HCT116 (cell line): ENCODE results near the gene MAPKAPK3. TPM values are rescaled to one million over a fixed set of nuclear protein-coding genes. Genes with fewer than 3 reads are reported as not detected.

Experiments used
- ATAC-seq: fragments of 200-7000 bp; cut with Tn5 transposase; 2 replicates; pipeline ENCODE4 v1.9.1; 2020; ENCODE audit warnings: mild to moderate bottlenecking, moderate library complexity
- BruUV-seq: library from RNA; stranded (reverse); fragments of 400-500 nt; replicated peaks from 2 replicates; lab custom pipeline; 2021; lab: Mats Ljungman, UMichigan
- CTCF ChIA-PET: fragments of 300-600 bp; sonication (Branson Sonifier 250); formaldehyde crosslinking; loops from one replicate; lab custom pipeline; 2021; ENCODE audit warnings: antibody characterized with exemption; lab: Charles Lee
- POLR2A ChIA-PET: fragments of 300-600, 350-600 bp; sonication (Branson Sonifier 250); formaldehyde crosslinking; loops from one replicate; lab custom pipeline; 2021; ENCODE audit warnings: antibody characterized with exemption; lab: Charles Lee
- RAD21 ChIA-PET, 2 experiments: fragments of 300-600 bp; sonication (Branson Sonifier 250); formaldehyde crosslinking; loops; one replicate each; lab custom pipeline; 2023; ENCODE audit warnings: low total read pairs in 2 of 2; ENCODE audit not compliant: uncharacterized antibody in 2 of 2, unreplicated experiment in 2 of 2, low non-redundant PET in 1 of 2; lab: Charles Lee
- DNase-seq: peaks from one replicate; pipeline ENCODE4 v3.0.0-alpha.2; 2010; ENCODE audit warnings: low read depth, low spot score
- H2AFZ ChIP-seq: fragments of 200-600 bp; shearing (Covaris generic), sonication (generic); 2 replicates; pipeline ENCODE4 v1.6.1; 2017; ENCODE audit warnings: low read depth, mixed run types, mixed read lengths, antibody characterized with exemption, low read length; ENCODE audit not compliant: poor library complexity, severe bottlenecking
- H3K27ac ChIP-seq: 2 replicates; pipeline ENCODE4 v1.5.1; 2012; ENCODE audit warnings: low read depth, low read length
- H3K27me3 ChIP-seq: fragments of 200-600 bp; sonication (generic); 2 replicates; pipeline ENCODE4 v1.6.1; 2016; ENCODE audit warnings: mixed run types, low read length, mixed read lengths; ENCODE audit not compliant: insufficient read depth
- H3K36me3 ChIP-seq, 2 experiments: fragments of 200-500 bp in 1 of 2; fragments of 200-600 bp in 1 of 2; sonication (Bioruptor generic) in 1 of 2; sonication (generic) in 1 of 2; 2 replicates each; pipeline versions ENCODE4 v1.5.1 to v1.6.1; 2014 to 2016; ENCODE audit warnings: low read length in 2 of 2, inconsistent platforms in 1 of 2, mixed read lengths in 1 of 2, mixed run types in 1 of 2; ENCODE audit not compliant: insufficient read depth in 2 of 2, control insufficient read depth in 1 of 2
- H3K4me1 ChIP-seq, 2 experiments: fragments of 200-600 bp in 1 of 2; sonication (generic) in 1 of 2; 2 replicates each; pipeline versions ENCODE4 v1.5.1 to v1.6.1; 2012 to 2017; ENCODE audit warnings: low read length in 2 of 2, inconsistent platforms in 1 of 2, mild to moderate bottlenecking in 1 of 2, mixed read lengths in 1 of 2, mixed run types in 1 of 2, moderate library complexity in 1 of 2; ENCODE audit not compliant: insufficient read depth in 2 of 2, control insufficient read depth in 1 of 2
- H3K4me2 ChIP-seq: fragments of 200-600 bp; sonication (generic); 2 replicates; pipeline ENCODE4 v1.6.1; 2017; ENCODE audit warnings: mixed run types, low read length, mixed read lengths
- H3K4me3 ChIP-seq, 2 experiments: fragments of 200-600 bp in 1 of 2; sonication (generic) in 1 of 2; replicated peaks in 1 of 2; 2 replicates each; pipeline ENCODE4 v1.5.1; 2011 to 2016; ENCODE audit warnings: low read length in 2 of 2, control low read depth in 1 of 2, low read depth in 1 of 2, mild to moderate bottlenecking in 1 of 2, mixed read lengths in 1 of 2, mixed run types in 1 of 2
- H3K79me2 ChIP-seq: fragments of 200-600 bp; sonication (generic); 2 replicates; pipeline ENCODE4 v1.6.1; 2017; ENCODE audit warnings: mild to moderate bottlenecking, mixed run types, low read length, moderate library complexity, mixed read lengths; ENCODE audit not compliant: insufficient read depth
- H3K9ac ChIP-seq: fragments of 200-600 bp; sonication (generic); 2 replicates; pipeline ENCODE4 v1.6.1; 2016; ENCODE audit warnings: low read length, mixed read lengths
- H3K9me2 ChIP-seq: fragments of 200-600 bp; sonication (generic), shearing (Covaris generic); 2 replicates; pipeline ENCODE4 v1.6.1; 2017; ENCODE audit warnings: mixed run types, mild to moderate bottlenecking, moderate library complexity; ENCODE audit not compliant: insufficient read depth
- H3K9me3 ChIP-seq, 2 experiments: fragments of 200-500 bp in 1 of 2; fragments of 200-600 bp in 1 of 2; sonication (Bioruptor generic) in 1 of 2; sonication (generic) in 1 of 2; 2 replicates each; pipeline ENCODE4 v1.6.1; 2014 to 2017; ENCODE audit warnings: low read length in 2 of 2, mixed read lengths in 2 of 2, inconsistent platforms in 1 of 2, low read depth in 1 of 2, mild to moderate bottlenecking in 1 of 2, mixed run types in 1 of 2, moderate library complexity in 1 of 2; ENCODE audit not compliant: control insufficient read depth in 1 of 2, insufficient read depth in 1 of 2
- H4K20me1 ChIP-seq: fragments of 200-600 bp; sonication (generic), shearing (Covaris generic); 2 replicates; pipeline ENCODE4 v1.6.1; 2017; ENCODE audit warnings: mixed run types, mild to moderate bottlenecking, moderate library complexity; ENCODE audit not compliant: insufficient read depth
- CBX3 ChIP-seq: IDR thresholded peaks from 2 replicates; pipeline ENCODE4 v1.6.1; 2012; ENCODE audit warnings: low read depth
- CEBPB ChIP-seq: IDR thresholded peaks from 2 replicates; pipeline ENCODE4 v1.6.1; 2012; ENCODE audit warnings: low read depth
- CTCF ChIP-seq, 3 experiments: fragments of 200-600 bp in 1 of 3; sonication (generic) in 1 of 3; IDR thresholded peaks in 2 of 3; conservative IDR thresholded peaks in 1 of 3; 2 replicates each; pipeline ENCODE4 v1.5.1; 2012 to 2017; ENCODE audit warnings: low read depth in 2 of 3, low read length in 2 of 3, antibody characterized with exemption in 1 of 3, borderline replicate concordance in 1 of 3, control low read depth in 1 of 3, mild to moderate bottlenecking in 1 of 3, mixed read lengths in 1 of 3, mixed run types in 1 of 3, moderate library complexity in 1 of 3; ENCODE audit not compliant: insufficient read depth in 1 of 3
- EGR1 ChIP-seq: IDR thresholded peaks from 2 replicates; pipeline ENCODE4 v1.6.1; 2012; ENCODE audit warnings: low read depth
- EZH2 ChIP-seq: fragments of 200-600 bp; sonication (generic); IDR thresholded peaks from 2 replicates; pipeline ENCODE4 v1.6.1; 2017; ENCODE audit warnings: antibody characterized with exemption, mixed run types
- FOSL1 ChIP-seq: IDR thresholded peaks from 2 replicates; pipeline ENCODE4 v1.6.1; 2012; ENCODE audit warnings: low read depth
- JUND ChIP-seq: IDR thresholded peaks from 2 replicates; pipeline ENCODE4 v1.6.1; 2012
- MAX ChIP-seq: IDR thresholded peaks from 2 replicates; pipeline ENCODE4 v1.6.1; 2012
- POLR2A ChIP-seq: IDR thresholded peaks from 2 replicates; pipeline ENCODE4 v1.7.0; 2011; ENCODE audit warnings: borderline replicate concordance; ENCODE audit not compliant: insufficient read depth, insufficient read length; ENCODE audit errors: extremely low read depth
- POLR2AphosphoS5 ChIP-seq: IDR thresholded peaks from 2 replicates; pipeline ENCODE4 v1.6.1; 2011; ENCODE audit warnings: mild to moderate bottlenecking, low read depth, low read length, moderate library complexity
- REST ChIP-seq: IDR thresholded peaks from 2 replicates; pipeline ENCODE4 v1.6.1; 2012; ENCODE audit warnings: low read depth
- TCF7L2 ChIP-seq: IDR thresholded peaks from 2 replicates; pipeline ENCODE4 v1.7.0; 2011; ENCODE audit warnings: borderline replicate concordance, inconsistent platforms; ENCODE audit not compliant: insufficient read depth, insufficient read length; ENCODE audit errors: extremely low read depth
- ZFX ChIP-seq: fragments of 450-650 bp; IDR thresholded peaks from 2 replicates; pipeline ENCODE4 v1.6.1; 2017
- intact Hi-C: fragments of 100-400 bp; cut with micrococcal nuclease; formaldehyde crosslinking; loops from 2 replicates; pipeline ENCODE4 v1.10.0; 2022
- total RNA-seq: library from RNA; stranded (reverse); gene quantifications from one replicate; pipeline ENCODE4 v1.2.1, GENCODE V29; 2021; ENCODE audit not compliant: unreplicated experiment

MAPKAPK3 gene
- total RNA-seq, 1 experiment from 2014 or later: 87.3 TPM

GRCh38 chr3:50604110-50604621 lies 12.8 kb upstream of the MAPKAPK3 start:
- CTCF ChIA-PET: no interaction called here
- no TSS peak for BruUV-seq
- Histone ChIP-seq H3K9me2 (no peaks in the 10 kb centered on the region), H3K27ac (no peak overlapping the region), H2AFZ (no peak overlapping the region), H3K27me3 (no peaks in the 10 kb centered on the region), H3K4me1 (peaks cover 37 to 40% of the 10 kb centered on the region in 2 experiments), H3K9ac (no peak overlapping the region), H3K79me2 (no peaks in the 10 kb centered on the region), H4K20me1 (no peaks in the 10 kb centered on the region), H3K9me3 (no peaks in the 10 kb centered on the region), H3K4me2 (no peak overlapping the region), H3K36me3 (0 out of 4 replicates have a peak, but pooled peaks cover 0 to 5% of the 10 kb centered on the region in 2 experiments), H3K4me3 (no peak overlapping the region)
- no peak for DNase-seq
- ATAC-seq: no peak
- RAD21 ChIA-PET: no interaction called here
- POLR2A ChIA-PET: no interaction called here
- intact Hi-C loops: no loop called here
- TF ChIP-seq CEBPB: no peak
- TF ChIP-seq TCF7L2: no peak

GRCh38 chr3:50604628-50605588 lies 12.0 kb upstream of the MAPKAPK3 start:
- Histone ChIP-seq H3K79me2 (no peaks in the 10 kb centered on the region), H2AFZ (no peak overlapping the region), H3K27ac (no peak overlapping the region), H4K20me1 (no peaks in the 10 kb centered on the region), H3K9ac (no peak overlapping the region), H3K9me3 (no peaks in the 10 kb centered on the region), H3K4me3 (no peak overlapping the region), H3K4me2 (no peak overlapping the region), H3K36me3 (0 out of 4 replicates have a peak, but pooled peaks cover 0 to 5% of the 10 kb centered on the region in 2 experiments), H3K27me3 (no peaks in the 10 kb centered on the region), H3K9me2 (no peaks in the 10 kb centered on the region), H3K4me1 (peaks cover 35% of the 10 kb centered on the region in 2 experiments)
- intact Hi-C loops: no loop called here
- RAD21 ChIA-PET: no interaction called here
- POLR2A ChIA-PET: no interaction called here
- DNase-seq (no peak), ATAC-seq (no peak)
- CTCF ChIA-PET: no interaction called here
- BruUV-seq: no TSS peak
- TF ChIP-seq EGR1: no peak
- TF ChIP-seq POLR2A: no peak
- TF ChIP-seq ZFX: no peak
- TF ChIP-seq CEBPB: no peak
- TF ChIP-seq MAX: no peak
- TF ChIP-seq REST: no peak
- TF ChIP-seq CBX3: no peak
- TF ChIP-seq JUND: no peak
- no peak for TF ChIP-seq CTCF (IDR thresholded peaks at IDR 0.05 in 2 of 3, conservative IDR thresholded peaks at IDR 0.05 in 1 of 3; ENCODE audit: borderline replicate concordance in 1 of 3, insufficient read depth in 1 of 3, low read depth in 2 of 3, low read length in 2 of 3)
- no peak for TF ChIP-seq EZH2
- TF ChIP-seq POLR2AphosphoS5: no peak
- no peak for TF ChIP-seq FOSL1
